Stimulated activated naive CD4-positive, alpha-beta T cell treated with Interleukin-2 at 50 U/mL for 16 hours (primary cell): ENCODE measurements around the gene EHHADH.
"Not testable (repeated sequence)": the region's sequence is repeated elsewhere in the genome, so short reads cannot be mapped to it uniquely, and the experiment has no call there.

Experiments
- DNase-seq: peaks from one replicate; lab custom pipeline; 2025; lab: John Stamatoyannopoulos, UW

Gene EHHADH

GRCh38 chr3:185251272-185251671 lies 2.6 kb downstream of the EHHADH start:
- no peak for DNase-seq

- DNase-seq = no peak
Observed at GRCh38 chr3:185250653-185251052, 3.2 kb downstream of the EHHADH start.

DNA sequence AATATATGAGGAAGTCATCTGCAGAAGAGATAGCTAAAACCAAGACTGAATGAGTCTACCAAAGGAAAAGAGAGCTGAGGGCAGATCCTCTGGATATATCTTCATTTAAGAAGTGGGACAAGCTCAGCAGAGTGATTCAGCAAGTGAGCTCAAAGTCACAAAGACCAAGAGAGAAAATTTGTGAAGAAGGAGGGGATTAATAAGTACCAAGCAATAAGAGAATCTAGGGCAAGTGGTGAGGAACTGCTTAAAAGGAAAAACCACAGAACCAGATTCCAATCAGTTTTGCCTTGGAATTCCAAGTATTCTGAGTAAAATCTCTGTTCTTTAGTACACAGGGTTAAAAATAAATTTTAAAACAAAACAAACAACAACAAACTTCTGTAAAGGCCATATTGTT lies 3.6 kb downstream of the EHHADH start:
- no peak for DNase-seq

- DNase-seq = no peak
Observed at GRCh38 chr3:185242642-185243041, 11.2 kb downstream of the EHHADH start.

DNA sequence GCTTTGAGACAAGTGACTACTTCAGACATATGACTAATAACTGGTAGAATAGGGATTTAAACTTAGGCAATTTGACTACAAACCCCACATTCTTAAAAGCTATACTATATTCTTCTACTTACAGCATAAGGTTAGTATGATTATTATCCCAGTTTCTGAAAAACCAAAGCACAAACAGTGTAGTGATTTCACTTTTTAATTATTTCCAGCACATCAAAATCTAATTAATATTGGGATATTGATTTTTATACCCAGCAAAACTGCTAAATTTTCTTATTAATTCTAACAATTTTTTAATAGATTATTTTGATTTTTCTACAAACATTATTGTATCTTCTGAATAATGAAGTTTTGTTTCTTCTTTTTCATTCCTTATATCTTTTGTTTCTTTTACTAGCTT lies 16.9 kb downstream of the EHHADH start:
- no peak for DNase-seq

DNA sequence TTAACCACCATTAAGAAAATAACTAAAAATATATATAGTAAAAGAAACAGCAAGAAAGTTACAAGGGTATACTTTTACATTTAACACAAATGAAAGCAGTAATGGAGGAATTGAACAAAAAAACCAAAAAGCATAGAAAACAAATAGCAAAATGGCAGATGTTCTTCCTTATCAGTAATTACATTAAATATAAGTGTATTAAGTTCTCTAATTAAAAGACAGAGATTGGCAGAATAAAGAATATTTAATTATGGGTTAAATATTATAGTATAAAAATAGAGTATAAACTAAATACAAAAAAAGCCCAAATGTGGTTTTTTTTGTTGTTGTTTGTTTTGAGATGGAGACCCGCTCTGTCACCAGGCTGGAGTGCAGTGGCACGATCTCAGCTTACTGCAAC lies 20.5 kb downstream of the EHHADH start:
- DNase-seq = no peak

- not testable (repeated sequence) for DNase-seq
Observed at GRCh38 chr3:185226526-185226925, 27.3 kb downstream of the EHHADH start.

DNA sequence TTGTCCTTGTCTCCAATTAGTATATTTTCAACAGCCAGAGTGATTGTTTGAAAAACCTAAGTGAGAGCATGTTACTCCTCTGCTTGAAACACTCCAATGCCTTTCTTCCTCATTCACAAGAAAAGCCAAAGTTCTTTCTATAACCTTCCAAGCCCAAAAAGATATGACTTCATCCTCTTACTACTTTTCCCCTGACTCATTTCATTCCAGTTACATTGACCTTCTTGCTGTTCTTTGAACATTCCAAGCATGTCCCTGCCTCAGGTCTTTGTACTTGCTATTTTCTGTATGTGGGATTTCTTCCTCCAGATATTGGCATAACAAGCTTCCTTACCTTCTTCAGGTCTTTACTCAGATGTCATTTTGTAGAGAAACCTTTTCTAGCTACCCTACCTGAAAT lies 28.3 kb downstream of the EHHADH start:
- no peak for DNase-seq

GRCh38 chr3:185225080-185225479 lies 28.8 kb downstream of the EHHADH start:
- no peak for DNase-seq

DNA sequence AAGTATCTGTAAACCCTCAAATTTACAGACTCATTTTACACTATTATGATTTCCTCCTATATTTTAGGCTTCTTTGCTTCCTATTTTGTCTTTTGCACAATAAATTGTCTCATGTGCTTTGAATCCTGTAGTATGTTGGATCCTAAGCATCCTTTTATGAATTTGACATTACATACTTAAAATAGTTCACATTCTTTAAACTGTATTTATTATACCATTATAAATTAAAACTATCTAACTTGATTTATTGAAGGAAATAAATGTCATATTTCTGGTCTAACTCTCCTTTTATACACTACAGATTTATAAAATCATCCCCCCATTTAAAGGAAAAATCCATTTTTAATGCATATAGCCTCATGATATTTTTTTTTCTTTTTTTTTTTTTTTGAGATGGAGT lies 32.6 kb downstream of the EHHADH start:
- DNase-seq = no peak

- no peak for DNase-seq
Observed at GRCh38 chr3:185216607-185216958, 37.3 kb downstream of the EHHADH start.

DNA sequence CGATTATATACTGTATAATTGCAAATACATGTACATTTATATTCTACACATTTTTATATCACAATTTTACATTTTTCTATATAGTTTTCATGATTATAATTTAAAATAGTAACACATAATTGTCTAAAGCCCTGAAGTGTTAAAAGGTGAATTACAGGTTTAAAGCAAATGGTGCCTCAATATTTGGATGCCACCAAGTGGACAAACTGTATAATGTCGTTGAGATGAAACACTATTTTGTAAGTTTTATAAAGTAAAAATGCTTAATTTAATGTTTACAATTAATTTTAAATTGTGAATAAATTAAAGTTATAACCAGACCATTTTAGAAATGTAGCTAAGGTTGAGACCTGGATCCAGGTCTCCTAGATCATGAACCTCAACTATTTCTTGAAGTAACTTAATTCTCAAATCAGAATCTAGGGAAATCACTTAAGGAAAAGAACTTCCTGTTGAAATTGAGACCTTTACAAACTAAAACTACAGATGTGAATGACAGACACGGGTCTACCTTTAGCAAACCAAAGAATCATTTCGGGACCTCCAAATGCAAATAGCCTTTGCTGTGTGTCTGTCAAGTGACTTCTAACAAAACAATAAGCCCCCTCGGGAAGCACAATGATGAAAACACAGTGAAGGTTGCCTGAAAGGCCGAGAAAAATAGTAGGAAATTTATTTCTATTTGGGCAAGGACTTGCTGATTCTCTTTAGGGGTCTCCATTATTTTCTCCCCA lies 37.8 kb downstream of the EHHADH start:
- DNase-seq = no peak

DNA sequence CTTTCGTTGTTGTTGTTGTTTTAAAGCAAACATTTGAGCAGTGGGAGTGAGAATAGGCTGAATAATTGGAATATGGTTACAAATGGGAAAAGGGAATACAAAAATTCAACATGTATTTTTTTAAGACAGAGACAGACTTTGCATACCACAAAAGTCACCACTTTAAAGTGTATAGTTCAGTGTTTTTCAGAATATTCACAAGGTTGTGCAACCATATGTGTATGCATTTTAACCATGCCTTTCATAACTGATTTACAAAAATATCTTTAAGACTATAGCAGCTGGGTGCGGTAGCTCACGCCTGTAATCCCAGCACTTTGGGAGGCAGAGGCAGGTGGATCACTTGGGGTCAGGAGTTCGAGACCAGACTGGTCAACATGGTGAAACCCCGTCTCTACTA lies 41.3 kb downstream of the EHHADH start:
- no peak for DNase-seq

GRCh38 chr3:185212086-185212485 lies 41.8 kb downstream of the EHHADH start:
- DNase-seq = no peak

GRCh38 chr3:185210621-185211142 lies 43.2 kb downstream of the EHHADH start:
- DNase-seq = no peak

DNA sequence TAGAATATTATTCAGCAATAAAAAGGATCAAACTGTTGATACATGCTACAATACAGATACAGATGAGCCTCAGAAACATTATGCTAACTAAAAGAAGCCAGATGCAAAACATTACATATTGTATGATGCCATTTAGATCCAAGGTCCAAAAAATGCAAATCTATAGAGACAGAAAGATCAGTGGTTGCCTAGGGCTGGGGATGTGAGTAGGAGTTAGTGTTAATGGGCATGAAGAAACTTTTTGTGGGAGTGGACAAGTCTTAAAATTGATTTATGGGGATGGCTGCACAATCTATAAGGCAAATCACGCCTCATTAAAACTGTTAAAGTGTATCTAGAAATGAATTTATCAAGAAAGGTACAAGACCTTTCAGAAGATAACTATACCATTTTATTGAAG lies 45.0 kb downstream of the EHHADH start:
- DNase-seq = no peak

DNA sequence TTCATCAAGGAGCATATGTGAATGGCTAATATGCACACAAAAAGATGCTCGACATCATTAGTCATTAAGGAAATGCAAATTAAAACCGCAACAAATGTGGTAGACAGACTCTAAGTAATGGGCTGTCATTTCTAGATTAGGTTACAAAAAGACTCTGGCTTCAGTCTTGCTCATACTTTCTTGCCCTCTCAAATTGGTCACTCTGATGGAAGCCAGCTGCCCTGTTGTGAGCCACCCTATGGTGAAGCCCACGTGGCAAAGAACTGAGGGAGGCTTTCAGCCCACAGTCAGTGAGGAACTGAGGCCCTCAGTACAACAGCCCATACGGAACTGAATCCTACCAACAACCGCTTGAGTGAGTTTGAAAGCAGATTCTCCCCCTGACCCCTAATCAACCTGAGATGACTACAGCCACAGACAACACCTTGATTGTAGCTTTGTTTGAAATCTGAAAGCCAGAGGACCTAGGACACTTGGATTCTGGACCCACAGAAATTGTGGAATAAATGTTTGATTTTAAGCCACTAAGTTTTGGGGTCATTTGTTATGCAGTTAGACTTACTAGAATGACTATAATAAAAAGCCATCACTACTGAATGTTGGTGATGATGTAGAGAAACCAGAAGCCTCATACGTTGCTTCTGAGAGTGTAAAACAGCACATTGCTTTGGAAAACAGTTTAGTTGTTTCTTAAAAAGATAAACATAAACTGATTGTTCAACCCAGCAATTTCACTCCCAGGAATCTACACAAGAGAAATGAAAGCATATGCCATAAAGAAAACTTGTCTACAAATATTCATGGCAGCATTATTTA lies 45.7 kb downstream of the EHHADH start:
- DNase-seq = no peak

GRCh38 chr3:185207481-185207880 lies 46.4 kb downstream of the EHHADH start:
- no peak for DNase-seq

DNA sequence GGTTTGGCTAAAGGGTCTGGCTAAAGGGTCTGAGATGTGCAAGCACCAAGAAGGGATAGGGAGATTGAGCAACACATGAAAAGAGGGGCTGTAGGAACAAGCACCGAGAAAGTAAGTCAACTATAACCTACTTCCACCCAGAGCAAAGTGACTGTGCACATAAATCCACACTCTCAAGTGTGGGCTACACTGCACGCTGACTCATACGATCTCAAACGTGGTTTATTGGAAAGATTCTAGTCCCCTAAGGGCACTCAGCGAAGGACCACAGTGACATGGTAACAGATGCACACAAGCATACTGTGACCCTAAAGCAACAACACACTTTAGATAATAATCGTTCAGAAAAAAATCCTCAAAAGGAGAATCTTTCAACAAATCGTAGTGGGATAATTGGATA lies 48.0 kb downstream of the EHHADH start:
- no peak for DNase-seq

GRCh38 chr3:185204894-185205293 lies 49.0 kb downstream of the EHHADH start:
- DNase-seq = no peak

GRCh38 chr3:185200639-185201038 lies 53.2 kb downstream of the EHHADH start:
- DNase-seq = no peak

- DNase-seq = no peak
Observed at GRCh38 chr3:185199671-185200070, 54.2 kb downstream of the EHHADH start.

- DNase-seq = no peak
Observed at GRCh38 chr3:185199206-185199605, 54.6 kb downstream of the EHHADH start.
